HL-60 (cell line): ENCODE results near the gene TXNRD2.
"Not testable (repeated sequence)": the region's sequence is repeated elsewhere in the genome, so short reads cannot be mapped to it uniquely, and the experiment has no call there.

Experiments used
- POLR2AphosphoS5 ChIP-seq: IDR thresholded peaks from 2 replicates; pipeline ENCODE4 v1.6.1; 2012; ENCODE audit warnings: low read depth
- SPI1 ChIP-seq: IDR thresholded peaks from 2 replicates; pipeline ENCODE4 v1.6.1; 2012; ENCODE audit warnings: low read depth, mild to moderate bottlenecking, borderline replicate concordance
- TF ChIP-seq, protein P1 (sequence below): IDR thresholded peaks from one replicate; pipeline ENCODE4 v1.5.1; 2011; ENCODE audit warnings: low read length, control low read depth, inconsistent platforms; ENCODE audit not compliant: insufficient read depth

- TF ChIP-seq, protein P1, sequence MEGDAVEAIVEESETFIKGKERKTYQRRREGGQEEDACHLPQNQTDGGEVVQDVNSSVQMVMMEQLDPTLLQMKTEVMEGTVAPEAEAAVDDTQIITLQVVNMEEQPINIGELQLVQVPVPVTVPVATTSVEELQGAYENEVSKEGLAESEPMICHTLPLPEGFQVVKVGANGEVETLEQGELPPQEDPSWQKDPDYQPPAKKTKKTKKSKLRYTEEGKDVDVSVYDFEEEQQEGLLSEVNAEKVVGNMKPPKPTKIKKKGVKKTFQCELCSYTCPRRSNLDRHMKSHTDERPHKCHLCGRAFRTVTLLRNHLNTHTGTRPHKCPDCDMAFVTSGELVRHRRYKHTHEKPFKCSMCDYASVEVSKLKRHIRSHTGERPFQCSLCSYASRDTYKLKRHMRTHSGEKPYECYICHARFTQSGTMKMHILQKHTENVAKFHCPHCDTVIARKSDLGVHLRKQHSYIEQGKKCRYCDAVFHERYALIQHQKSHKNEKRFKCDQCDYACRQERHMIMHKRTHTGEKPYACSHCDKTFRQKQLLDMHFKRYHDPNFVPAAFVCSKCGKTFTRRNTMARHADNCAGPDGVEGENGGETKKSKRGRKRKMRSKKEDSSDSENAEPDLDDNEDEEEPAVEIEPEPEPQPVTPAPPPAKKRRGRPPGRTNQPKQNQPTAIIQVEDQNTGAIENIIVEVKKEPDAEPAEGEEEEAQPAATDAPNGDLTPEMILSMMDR, result not testable (repeated sequence)
- TF ChIP-seq SPI1, POLR2AphosphoS5: not testable (repeated sequence)
Measured at GRCh38 chr22:19907902-19908301, 33.7 kb downstream of the TXNRD2 start.
